Measurements from ENCODE around the gene KSR2.

Gene KSR2

DNA sequence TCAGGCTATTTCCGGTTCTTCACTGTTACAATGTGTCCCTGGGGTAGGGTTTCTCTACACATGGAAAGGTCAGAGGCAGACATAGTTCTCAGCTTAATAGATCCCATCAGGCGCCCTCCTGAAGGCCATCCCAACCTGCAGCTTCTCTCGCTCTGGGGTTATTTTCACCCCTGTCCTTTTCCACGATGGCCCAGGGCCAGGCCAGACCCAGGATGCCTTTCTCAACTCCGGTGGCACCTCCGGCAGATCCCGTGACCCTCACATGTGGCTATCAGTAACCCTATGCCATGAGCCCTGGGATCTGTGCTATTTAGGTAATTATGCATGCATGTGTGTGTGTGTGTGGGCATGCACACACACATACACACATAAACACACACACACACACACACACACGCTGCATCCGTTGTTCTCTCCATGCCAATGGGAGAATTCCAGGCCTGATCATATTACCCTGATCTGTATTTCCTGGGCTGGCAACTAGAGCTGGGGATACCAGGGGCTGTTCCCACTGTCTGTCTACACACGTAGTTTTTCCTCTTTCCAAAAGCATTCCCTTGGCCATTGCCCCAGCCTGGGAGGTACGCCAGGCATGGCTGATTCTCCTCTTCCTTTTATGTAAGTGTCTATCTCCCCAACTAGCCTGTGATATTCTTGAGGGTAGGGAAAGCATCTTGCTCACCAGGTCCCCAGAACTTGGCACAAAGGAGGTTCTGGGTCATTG, 556.2 kb downstream of the KSR2 start:
- no peak for DNase-seq (ENCODE audit: low spot score)

DNA sequence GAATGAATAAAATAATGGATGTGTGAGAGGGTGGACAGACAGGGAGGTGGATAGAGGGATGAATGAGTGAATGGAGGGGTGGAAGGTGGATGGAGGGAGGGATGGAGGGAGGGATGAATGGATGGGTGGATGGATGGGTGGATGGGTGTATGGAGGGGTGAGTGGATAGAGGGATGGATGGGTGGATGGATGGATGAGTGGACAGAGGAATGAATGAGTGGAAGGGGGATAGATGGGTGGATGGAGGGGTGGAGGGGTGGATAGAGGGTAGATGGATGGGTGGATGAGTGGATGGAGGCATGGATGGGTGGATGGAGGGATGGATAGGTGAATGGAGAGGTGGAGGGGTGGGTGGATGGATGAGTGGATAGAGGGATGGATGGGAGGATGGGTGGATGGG, 559.5 kb downstream of the KSR2 start:
- no peak for DNase-seq (ENCODE audit: low spot score)

DNA sequence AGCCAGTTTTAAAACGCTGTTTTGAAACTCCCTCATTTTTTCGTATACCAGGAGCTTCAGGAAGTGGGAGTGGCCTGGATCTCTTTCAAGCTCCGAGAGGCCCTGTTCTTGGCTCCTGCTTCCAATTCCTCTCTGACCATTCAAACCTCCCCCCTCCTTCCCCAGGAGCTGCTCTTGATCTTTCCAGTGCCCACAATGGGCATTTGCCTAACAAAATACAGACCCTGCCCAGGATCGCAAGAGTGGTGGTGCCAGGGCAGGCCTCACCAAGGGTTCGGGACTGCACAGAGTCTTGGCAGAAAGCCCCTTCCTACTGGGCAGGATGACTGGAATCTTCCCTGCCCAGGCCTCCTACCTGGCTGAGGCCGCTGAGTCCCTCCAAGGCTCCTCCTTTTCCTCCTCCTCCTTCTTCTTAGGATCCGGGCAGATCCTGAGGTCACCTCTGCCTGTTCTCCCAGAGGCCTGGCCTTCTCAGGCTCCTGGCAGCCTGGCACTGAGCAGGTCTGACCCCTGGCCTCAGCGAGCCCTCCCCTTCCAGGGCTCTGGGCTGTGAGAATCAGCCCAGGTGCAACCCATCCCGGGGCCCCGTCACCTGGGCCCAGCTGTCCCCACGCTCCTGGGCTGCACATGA, 560.5 kb downstream of the KSR2 start:
- no peak for DNase-seq (ENCODE audit: low spot score)

GRCh38 chr12:117404940-117405339, 563.9 kb downstream of the KSR2 start:
- DNase-seq (ENCODE audit: low spot score): no peak

DNA sequence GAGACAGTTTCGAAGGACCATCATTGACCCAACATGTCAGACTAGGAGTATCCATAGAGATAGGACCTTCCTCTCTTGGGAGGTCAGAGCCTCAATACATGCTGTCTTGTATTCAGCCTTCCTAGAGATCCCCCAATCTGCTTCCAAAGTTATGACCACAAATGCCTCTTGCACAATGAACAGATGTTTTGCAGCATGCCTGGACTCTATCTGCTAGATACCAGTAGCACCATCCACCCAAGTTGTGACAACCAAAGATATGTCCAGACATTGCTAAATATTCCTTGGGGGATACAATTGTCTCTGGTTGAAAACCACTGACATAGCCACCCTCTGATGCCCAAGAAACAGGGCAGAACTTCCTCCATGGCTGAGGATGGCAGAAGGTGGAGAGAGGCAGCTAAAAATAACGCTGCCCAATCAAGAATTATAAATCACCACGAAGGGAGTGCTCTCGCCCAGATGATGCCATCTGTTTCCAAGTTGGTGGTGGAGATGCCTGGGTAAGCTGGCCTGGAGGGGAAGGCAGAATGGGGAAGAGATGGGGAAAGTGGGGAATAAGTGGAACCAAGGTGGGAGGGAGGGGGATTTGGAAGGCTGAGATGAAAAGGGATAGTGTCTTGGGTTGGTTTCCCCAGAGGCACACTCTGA, 564.5 kb downstream of the KSR2 start:
- DNase-seq (ENCODE audit: low spot score): no peak

DNA sequence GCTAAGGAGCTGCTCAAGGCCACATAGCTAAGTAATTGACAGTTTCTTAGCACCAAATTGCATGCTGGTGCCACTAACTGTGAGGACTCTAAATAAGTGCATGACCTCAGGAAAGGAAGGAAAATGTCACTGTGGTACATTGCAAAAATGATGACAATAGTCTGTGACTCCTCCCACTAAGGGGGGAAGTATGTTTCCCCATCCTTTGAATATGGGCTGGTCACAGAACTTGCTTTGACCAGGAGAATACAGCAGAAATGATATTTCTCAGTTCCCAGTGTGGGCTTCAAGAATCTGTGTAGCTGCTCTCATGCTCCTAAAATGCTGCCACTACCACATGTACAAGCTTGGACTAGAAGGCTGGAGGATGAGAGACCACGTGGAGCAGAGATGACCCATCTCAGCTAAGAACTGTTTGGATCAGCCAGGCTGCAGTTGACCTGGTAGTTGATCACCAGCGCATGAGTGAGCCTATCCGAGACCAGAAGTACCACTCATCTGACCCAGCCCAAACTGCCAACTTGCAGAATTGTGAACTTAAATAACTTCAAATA, 565.1 kb downstream of the KSR2 start:
- DNase-seq (ENCODE audit: low spot score): no peak

Measured in SK-N-DZ (cell line).